Transverse colon (tissue), 4 donors: Measurements from ENCODE around the gene TPD52L2.

ENCODE experiments used
- POLR2A ChIP-seq: fragments of 450-650 bp; IDR thresholded peaks from one replicate; pipeline ENCODE4 v1.6.1; 2016; ENCODE audit warnings: antibody characterized with exemption, mild to moderate bottlenecking, moderate library complexity
- POLR2AphosphoS5 ChIP-seq, 3 donors: sonication (generic); formaldehyde crosslinking; IDR thresholded peaks; one replicate each; pipeline ENCODE4 v1.6.1; 2016; ENCODE audit warnings: antibody characterized with exemption in 3 of 3
- TF ChIP-seq, protein P1 (sequence below), 5 experiments: fragments of 200-600 bp in 3 of 5; fragments of 450-650 bp in 2 of 5; sonication (generic) in 3 of 5; IDR thresholded peaks; 1 replicate in 2 of 5; 2 replicates in 3 of 5; pipeline ENCODE4 v1.5.1; 2016 to 2017; ENCODE audit warnings: antibody characterized with exemption in 5 of 5, inconsistent platforms in 3 of 5, mild to moderate bottlenecking in 2 of 5, moderate library complexity in 1 of 5

DNA sequence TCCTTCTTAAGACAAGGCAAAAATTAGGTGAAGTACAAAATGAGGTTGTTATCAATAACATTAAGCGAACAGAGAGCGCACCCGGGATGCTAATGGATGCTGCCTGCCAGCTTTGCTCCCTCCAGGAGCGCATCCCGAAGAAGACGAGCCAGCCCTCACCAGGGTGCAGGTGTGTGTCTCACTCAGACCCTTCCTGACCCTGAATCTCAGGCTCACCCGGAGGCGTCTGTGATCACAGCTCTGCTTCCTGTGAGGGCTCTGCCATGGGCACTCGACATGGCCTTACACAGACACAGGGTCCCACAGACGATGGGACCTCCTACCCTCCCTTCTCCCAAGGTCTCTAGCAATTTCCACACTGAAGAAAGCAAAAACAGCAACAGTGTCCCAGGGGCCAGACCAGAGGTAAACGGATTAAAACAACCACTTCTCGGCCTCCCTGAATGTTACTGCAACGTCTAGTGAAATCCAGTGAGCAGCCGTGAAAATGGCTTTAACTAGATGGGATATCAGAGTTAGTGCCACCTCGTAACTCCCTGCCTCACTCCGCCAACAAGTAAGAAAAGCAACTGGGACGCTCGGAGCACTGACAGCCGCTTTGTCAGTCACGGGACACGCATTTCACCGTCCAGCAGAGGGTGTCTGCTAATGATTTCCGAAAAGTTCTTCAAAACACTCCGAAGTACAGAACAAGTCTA is 45.7 kb upstream of the TPD52L2 start:
- TF ChIP-seq, protein P1, sequence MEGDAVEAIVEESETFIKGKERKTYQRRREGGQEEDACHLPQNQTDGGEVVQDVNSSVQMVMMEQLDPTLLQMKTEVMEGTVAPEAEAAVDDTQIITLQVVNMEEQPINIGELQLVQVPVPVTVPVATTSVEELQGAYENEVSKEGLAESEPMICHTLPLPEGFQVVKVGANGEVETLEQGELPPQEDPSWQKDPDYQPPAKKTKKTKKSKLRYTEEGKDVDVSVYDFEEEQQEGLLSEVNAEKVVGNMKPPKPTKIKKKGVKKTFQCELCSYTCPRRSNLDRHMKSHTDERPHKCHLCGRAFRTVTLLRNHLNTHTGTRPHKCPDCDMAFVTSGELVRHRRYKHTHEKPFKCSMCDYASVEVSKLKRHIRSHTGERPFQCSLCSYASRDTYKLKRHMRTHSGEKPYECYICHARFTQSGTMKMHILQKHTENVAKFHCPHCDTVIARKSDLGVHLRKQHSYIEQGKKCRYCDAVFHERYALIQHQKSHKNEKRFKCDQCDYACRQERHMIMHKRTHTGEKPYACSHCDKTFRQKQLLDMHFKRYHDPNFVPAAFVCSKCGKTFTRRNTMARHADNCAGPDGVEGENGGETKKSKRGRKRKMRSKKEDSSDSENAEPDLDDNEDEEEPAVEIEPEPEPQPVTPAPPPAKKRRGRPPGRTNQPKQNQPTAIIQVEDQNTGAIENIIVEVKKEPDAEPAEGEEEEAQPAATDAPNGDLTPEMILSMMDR (IDR thresholded peaks at IDR 0.05), result peak; percentile 30 to 45 (median 42)
- no peak for TF ChIP-seq POLR2A
- TF ChIP-seq POLR2AphosphoS5 (IDR thresholded peaks at IDR 0.05), result no peak
